ENCODE results near the gene SLC25A33. TPM values are rescaled to one million over a fixed set of nuclear protein-coding genes. Genes with fewer than 3 reads are reported as not detected.

SLC25A33 gene
- total RNA-seq, 2 donors from 2014 or later: 9.6 to 13.6 TPM

GRCh38 chr1:9607352-9607751 is 68.1 kb downstream of the SLC25A33 start:
- 90 to 99% methylated on average over 13 to 19 of the region's 19 CpGs for WGBS, 2 experiments (ENCODE audit: insufficient coverage in 1 of 2, insufficient read length in 1 of 2)
- Histone ChIP-seq H3K4me1 (ENCODE audit: control insufficient read depth, insufficient read depth, low read length) (no peaks in the 10 kb centered on the region), H3K9ac (ENCODE audit: extremely low read depth, low read length, poor library complexity, severe bottlenecking) (no peak overlapping the region), H3K4me3 (ENCODE audit: low read length) (no peak overlapping the region), H3K27me3 (ENCODE audit: control insufficient read depth, insufficient read depth, low read length, poor library complexity, severe bottlenecking) (no peaks in the 10 kb centered on the region), H3K27ac (ENCODE audit: low read depth, low read length) (no peak overlapping the region), H3K36me3 (ENCODE audit: control insufficient read depth, insufficient read depth, low read length) (peaks cover 10% of the 10 kb centered on the region), H3K9me3 (ENCODE audit: control insufficient read depth, low read length) (no peaks in the 10 kb centered on the region)
- Mint-ChIP-seq H3K27ac (no peak overlapping the region), H3K4me3 (no peak overlapping the region), H3K36me3 (ENCODE audit: low read depth) (peaks cover 21% of the 10 kb centered on the region), H3K9me3 (no peaks in the 10 kb centered on the region), H3K4me1 (no peaks in the 10 kb centered on the region), H3K27me3 (ENCODE audit: insufficient read depth) (no peaks in the 10 kb centered on the region)
- TF ChIP-seq CTCF (conservative IDR thresholded peaks at IDR 0.05): no peak
- DNase-seq: no peak

GRCh38 chr1:9609998-9610397 is 70.7 kb downstream of the SLC25A33 start:
- Mint-ChIP-seq H3K4me3 (no peak overlapping the region), H3K27me3 (ENCODE audit: insufficient read depth) (no peaks in the 10 kb centered on the region), H3K9me3 (no peaks in the 10 kb centered on the region), H3K36me3 (ENCODE audit: low read depth) (peaks cover 13% of the 10 kb centered on the region), H3K4me1 (no peaks in the 10 kb centered on the region), H3K27ac (no peak overlapping the region)
- 92% methylated on average over 2 to 5 of the region's 5 CpGs for WGBS, 2 experiments (ENCODE audit: insufficient coverage in 1 of 2, insufficient read length in 1 of 2)
- no peak overlapping the region for H3K9ac ChIP-seq (ENCODE audit: extremely low read depth, low read length, poor library complexity, severe bottlenecking)
- H3K27ac ChIP-seq (ENCODE audit: low read depth, low read length): no peak overlapping the region
- no peaks in the 10 kb centered on the region for H3K27me3 ChIP-seq (ENCODE audit: control insufficient read depth, insufficient read depth, low read length, poor library complexity, severe bottlenecking)
- no peaks in the 10 kb centered on the region for H3K4me1 ChIP-seq (ENCODE audit: control insufficient read depth, insufficient read depth, low read length)
- H3K36me3 ChIP-seq (ENCODE audit: control insufficient read depth, insufficient read depth, low read length): peaks cover 6% of the 10 kb centered on the region
- TF ChIP-seq CTCF (conservative IDR thresholded peaks at IDR 0.05): no peak
- no peaks in the 10 kb centered on the region for H3K9me3 ChIP-seq (ENCODE audit: control insufficient read depth, low read length)
- DNase-seq: no peak
- H3K4me3 ChIP-seq (ENCODE audit: low read length): no peak overlapping the region

- H3K4me1 Mint-ChIP-seq: no peaks in the 10 kb centered on the region
- H3K27ac Mint-ChIP-seq: no peak overlapping the region
- Histone ChIP-seq H3K9ac (ENCODE audit: extremely low read depth, low read length, poor library complexity, severe bottlenecking) (no peak overlapping the region), H3K9me3 (ENCODE audit: control insufficient read depth, low read length) (no peaks in the 10 kb centered on the region), H3K27ac (ENCODE audit: low read depth, low read length) (no peak overlapping the region), H3K27me3 (ENCODE audit: control insufficient read depth, insufficient read depth, low read length, poor library complexity, severe bottlenecking) (no peaks in the 10 kb centered on the region), H3K36me3 (ENCODE audit: control insufficient read depth, insufficient read depth, low read length) (peaks cover 6% of the 10 kb centered on the region), H3K4me3 (ENCODE audit: low read length) (no peak overlapping the region), H3K4me1 (ENCODE audit: control insufficient read depth, insufficient read depth, low read length) (no peaks in the 10 kb centered on the region)
- DNase-seq: no peak
- no peaks in the 10 kb centered on the region for H3K27me3 Mint-ChIP-seq (ENCODE audit: insufficient read depth)
- no peak overlapping the region for H3K4me3 Mint-ChIP-seq
- peaks cover 13% of the 10 kb centered on the region for H3K36me3 Mint-ChIP-seq (ENCODE audit: low read depth)
- 91% methylated on average over 12 to 25 of the region's 25 CpGs for WGBS, 2 experiments (ENCODE audit: insufficient coverage in 1 of 2, insufficient read length in 1 of 2)
- no peaks in the 10 kb centered on the region for H3K9me3 Mint-ChIP-seq
- TF ChIP-seq CTCF (conservative IDR thresholded peaks at IDR 0.05): no peak
Observed at GRCh38 chr1:9610548-9610947, 71.3 kb downstream of the SLC25A33 start.
